Measurements from ENCODE around the gene POC1A. TPM values are rescaled to one million over a fixed set of nuclear protein-coding genes. Genes with fewer than 3 reads are reported as not detected.

Gene POC1A
- total and polyA plus RNA-seq, 9 of the 15 experiments (the other 6 are each of a cell fraction or from before 2014, with no cell fraction given): 7.2 to 17.5 (median 12.1) TPM

DNA sequence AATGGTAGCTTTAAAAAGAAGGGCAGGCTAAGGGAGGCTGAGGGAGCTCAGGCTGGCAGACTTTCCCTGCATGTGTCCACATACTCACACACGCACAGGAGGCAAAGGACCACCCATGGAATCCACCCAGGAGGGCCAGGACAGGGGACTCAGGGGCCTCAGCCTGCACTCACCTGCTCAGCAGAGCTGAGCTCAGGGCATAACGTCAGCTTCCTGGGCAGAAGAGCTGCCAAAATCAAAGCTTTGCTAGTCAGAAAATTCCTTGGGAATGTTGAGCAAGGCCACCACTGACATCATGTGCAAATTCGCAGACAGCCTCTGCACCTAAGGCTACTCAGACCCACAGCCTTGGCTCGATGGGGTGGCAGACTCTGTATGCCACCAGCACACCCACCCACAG is 27.3 kb upstream of the POC1A start:
- TF ChIP-seq ZNF232 (CRISPR knock-in tag; IDR thresholded peaks at IDR 0.05) (no peak), BDP1 (IDR thresholded peaks at IDR 0.05; ENCODE audit: insufficient read depth, insufficient read length) (no peak), POLR3A (IDR thresholded peaks at IDR 0.05; ENCODE audit: borderline replicate concordance, extremely low read depth, insufficient read depth, insufficient read length) (no peak), ZNF3 (CRISPR knock-in tag; IDR thresholded peaks at IDR 0.05) (no peak), ZNF77 (CRISPR knock-in tag; IDR thresholded peaks at IDR 0.05) (no peak), MTF1 (CRISPR knock-in tag; IDR thresholded peaks at IDR 0.05; ENCODE audit: borderline replicate concordance) (no peak), ZNF436 (CRISPR knock-in tag; IDR thresholded peaks at IDR 0.05) (no peak), TGIF2 (CRISPR knock-in tag; IDR thresholded peaks at IDR 0.05) (no peak), ZNF589 (CRISPR knock-in tag; IDR thresholded peaks at IDR 0.05; ENCODE audit: low read depth) (no peak), CHCHD3 (CRISPR knock-in tag; IDR thresholded peaks at IDR 0.05) (no peak), ZNF830 (CRISPR knock-in tag; IDR thresholded peaks at IDR 0.05) (no peak)
- Histone ChIP-seq H3K79me2 (ENCODE audit: control insufficient read depth, insufficient read depth, low read length) (no peaks in the 10 kb centered on the region), H3K27ac (ENCODE audit: extremely low read depth, low read depth, low read length) (no peak overlapping the region), H3K9me3 (replicated peaks; ENCODE audit: control insufficient read depth, insufficient read depth, low read depth, low read length) (no peaks in the 10 kb centered on the region), H4K20me1 (replicated peaks; ENCODE audit: control insufficient read depth, insufficient read depth, low read length) (no peaks in the 10 kb centered on the region), H3K9ac (ENCODE audit: insufficient read depth in 1 of 2, low read depth in 2 of 2, low read length in 2 of 2) (peak overlapping the region in 1 of 2 experiments; percentile 71; a peak in 1 of 4 replicates), H3K4me3 (no peak overlapping the region), H3K27me3 (ENCODE audit: control insufficient read depth in 2 of 2, insufficient read depth in 2 of 2, low read length in 2 of 2) (no peaks in the 10 kb centered on the region), H3K36me3 (ENCODE audit: control insufficient read depth, insufficient read depth, low read length) (no peaks in the 10 kb centered on the region), H2AFZ (ENCODE audit: low read depth, low read length) (no peak overlapping the region), H3K9me1 (ENCODE audit: control insufficient read depth, insufficient read depth, low read length) (peaks cover 2% of the 10 kb centered on the region), H3K4me1 (replicated peaks in 1 of 2; ENCODE audit: control insufficient read depth in 2 of 2, insufficient read depth in 2 of 2, low read length in 2 of 2) (peaks cover 21 to 37% of the 10 kb centered on the region in 2 experiments; a peak in 4 of 5 replicates), H3K4me2 (ENCODE audit: insufficient read depth, low read length) (no peak overlapping the region)
- ATAC-seq: no peak
- CTCF ChIA-PET (ENCODE audit: low intra/inter-chr PET ratio): no interaction called here
- POLR2A ChIA-PET: interaction anchor here (1.0 to 1.1 kb wide), 3 partner anchors 11 to 27 kb away, joined by 3 to 4 read pairs (median 3); partner anchors contain the start of gene POC1A
- WGBS (ENCODE audit: insufficient coverage, low coverage, missing lambda C conversion rate): 36% methylated on average over 4 of the region's 4 CpGs
- BruUV-seq (replicated peaks): no TSS peak
- DNase-seq (ENCODE audit: extremely low read depth in 1 of 4, low spot score in 3 of 4): no peak
- in situ Hi-C loops (cut with MboI) (no loop called here), intact Hi-C loops (cut with micrococcal nuclease) (no loop called here)
- no peak for FAIRE-seq

Measured in K562 (cell line).